VCaP (cell line): Measurements from ENCODE around the gene MYO1E.

Experiments
- H3K27ac ChIP-seq: fragments of 450-650 bp; 2 replicates; pipeline ENCODE4 v1.5.1; 2017
- TF ChIP-seq, protein P1 (sequence below): fragments of 450-650 bp; conservative IDR thresholded peaks from 2 replicates; pipeline ENCODE4 v1.5.1; 2017; ENCODE audit warnings: mild to moderate bottlenecking, moderate library complexity

MYO1E gene

DNA sequence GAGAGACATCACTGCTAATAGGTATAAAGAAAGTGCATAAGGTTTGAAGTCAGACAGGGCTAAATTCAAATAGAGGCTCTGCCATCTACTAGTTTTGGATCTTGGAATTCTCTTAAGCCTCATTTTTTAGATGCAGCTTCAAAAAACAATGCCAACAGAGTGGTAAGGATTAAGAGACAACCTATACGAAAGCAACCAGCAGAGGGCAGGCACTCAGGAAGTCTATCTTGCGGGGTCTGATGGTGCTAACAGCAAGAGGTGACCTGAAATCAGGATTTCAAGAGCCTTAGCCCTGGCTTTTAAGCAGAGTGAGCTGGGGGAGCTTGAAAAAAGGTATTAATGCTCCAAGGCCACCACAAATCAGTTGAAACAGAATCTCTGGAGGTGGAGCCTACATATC lies 125.3 kb downstream of the MYO1E start:
- H3K27ac ChIP-seq, result no peak overlapping the region
- TF ChIP-seq, protein P1, sequence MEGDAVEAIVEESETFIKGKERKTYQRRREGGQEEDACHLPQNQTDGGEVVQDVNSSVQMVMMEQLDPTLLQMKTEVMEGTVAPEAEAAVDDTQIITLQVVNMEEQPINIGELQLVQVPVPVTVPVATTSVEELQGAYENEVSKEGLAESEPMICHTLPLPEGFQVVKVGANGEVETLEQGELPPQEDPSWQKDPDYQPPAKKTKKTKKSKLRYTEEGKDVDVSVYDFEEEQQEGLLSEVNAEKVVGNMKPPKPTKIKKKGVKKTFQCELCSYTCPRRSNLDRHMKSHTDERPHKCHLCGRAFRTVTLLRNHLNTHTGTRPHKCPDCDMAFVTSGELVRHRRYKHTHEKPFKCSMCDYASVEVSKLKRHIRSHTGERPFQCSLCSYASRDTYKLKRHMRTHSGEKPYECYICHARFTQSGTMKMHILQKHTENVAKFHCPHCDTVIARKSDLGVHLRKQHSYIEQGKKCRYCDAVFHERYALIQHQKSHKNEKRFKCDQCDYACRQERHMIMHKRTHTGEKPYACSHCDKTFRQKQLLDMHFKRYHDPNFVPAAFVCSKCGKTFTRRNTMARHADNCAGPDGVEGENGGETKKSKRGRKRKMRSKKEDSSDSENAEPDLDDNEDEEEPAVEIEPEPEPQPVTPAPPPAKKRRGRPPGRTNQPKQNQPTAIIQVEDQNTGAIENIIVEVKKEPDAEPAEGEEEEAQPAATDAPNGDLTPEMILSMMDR, result peak; percentile 64

- TF ChIP-seq, protein P1, result no peak
- H3K27ac ChIP-seq, result no peak overlapping the region
These were observed 127.1 kb downstream of the MYO1E start for GRCh38 chr15:59245559-59245958.

DNA sequence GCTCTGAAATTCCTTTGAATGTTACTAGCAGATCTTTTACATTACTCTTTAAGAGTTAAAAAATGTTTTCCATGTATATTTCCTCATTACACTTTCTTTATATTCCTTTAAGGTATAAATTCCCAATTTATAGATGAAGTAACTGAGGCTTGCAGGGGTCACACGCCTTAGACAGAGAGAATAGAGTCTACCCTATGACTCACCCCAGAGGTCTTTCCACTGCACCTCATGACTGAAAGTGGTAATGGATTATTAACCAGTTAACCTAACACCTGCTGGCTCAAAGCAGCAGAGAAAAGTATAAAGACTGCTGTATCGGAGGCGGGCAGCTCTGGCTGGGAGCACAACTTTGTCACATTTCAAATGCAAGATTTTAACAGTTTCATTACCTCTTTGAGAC lies 128.3 kb downstream of the MYO1E start:
- TF ChIP-seq, protein P1, result no peak
- no peak overlapping the region for H3K27ac ChIP-seq

DNA sequence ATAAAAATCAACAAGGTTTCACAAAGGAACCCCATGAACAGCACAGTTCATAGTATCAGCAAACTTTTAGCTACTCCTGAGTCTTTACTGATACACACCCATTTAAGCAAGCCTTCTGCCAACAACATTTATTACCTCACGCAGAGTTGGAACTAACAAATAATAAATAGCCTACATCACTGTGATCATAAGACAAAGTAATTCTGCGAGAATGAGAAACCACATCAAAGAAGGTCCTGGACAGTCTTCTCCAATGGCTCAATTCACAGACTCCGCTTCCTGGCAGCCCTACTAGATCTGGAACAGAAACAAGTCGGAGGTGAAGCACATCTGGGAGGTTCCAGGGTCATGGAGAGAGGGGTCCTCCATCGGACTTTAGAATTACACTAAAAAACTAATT lies 129.0 kb downstream of the MYO1E start:
- TF ChIP-seq, protein P1, result no peak
- H3K27ac ChIP-seq, result no peak overlapping the region

GRCh38 chr15:59242649-59243048 lies 130.0 kb downstream of the MYO1E start:
- TF ChIP-seq, protein P1, result no peak
- H3K27ac ChIP-seq, result no peak overlapping the region

- TF ChIP-seq, protein P1, result no peak
- H3K27ac ChIP-seq, result no peak overlapping the region
These were observed 132.6 kb downstream of the MYO1E start for GRCh38 chr15:59240036-59240435.

DNA sequence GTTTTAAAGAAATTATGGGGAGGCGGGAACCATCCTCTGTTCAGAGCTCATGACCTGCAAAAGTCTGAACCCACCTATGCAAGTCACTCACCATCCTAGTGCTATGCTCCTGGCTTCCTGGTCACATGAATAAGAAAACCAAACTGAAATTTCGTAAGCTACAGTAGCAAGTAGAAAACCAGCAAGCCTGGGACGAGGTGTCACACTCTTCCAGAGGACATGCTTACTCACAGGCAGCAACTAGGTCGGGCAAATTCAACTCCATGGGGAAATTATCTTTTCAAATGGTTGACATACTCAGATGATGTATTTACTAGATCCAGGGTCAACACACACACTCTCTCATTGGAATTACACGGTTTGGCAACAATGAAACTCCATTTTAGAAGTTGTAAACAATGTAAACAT lies 134.7 kb downstream of the MYO1E start:
- no peak overlapping the region for H3K27ac ChIP-seq
- TF ChIP-seq, protein P1, result no peak
